Keratinocyte (primary cell): Measurements from ENCODE around the gene KCNMA1.

Source experiments
- EZH2 ChIP-seq: IDR thresholded peaks from one replicate; pipeline ENCODE4 v1.6.1; 2012; ENCODE audit warnings: inconsistent platforms, mild to moderate bottlenecking, low read length, moderate library complexity
- TF ChIP-seq, protein P1 (sequence below), 3 experiments: IDR thresholded peaks in 1 of 3; conservative IDR thresholded peaks in 1 of 3; optimal IDR thresholded peaks in 1 of 3; 2 replicates in 2 of 3; 3 replicates in 1 of 3; pipeline versions ENCODE3 to v1.5.1; 2011; ENCODE audit warnings: low read length in 3 of 3, mild to moderate bottlenecking in 3 of 3, moderate library complexity in 2 of 3, control low read depth in 1 of 3, inconsistent platforms in 1 of 3; ENCODE audit not compliant: insufficient read depth in 2 of 3; ENCODE audit errors: extremely low read depth in 1 of 3

DNA sequence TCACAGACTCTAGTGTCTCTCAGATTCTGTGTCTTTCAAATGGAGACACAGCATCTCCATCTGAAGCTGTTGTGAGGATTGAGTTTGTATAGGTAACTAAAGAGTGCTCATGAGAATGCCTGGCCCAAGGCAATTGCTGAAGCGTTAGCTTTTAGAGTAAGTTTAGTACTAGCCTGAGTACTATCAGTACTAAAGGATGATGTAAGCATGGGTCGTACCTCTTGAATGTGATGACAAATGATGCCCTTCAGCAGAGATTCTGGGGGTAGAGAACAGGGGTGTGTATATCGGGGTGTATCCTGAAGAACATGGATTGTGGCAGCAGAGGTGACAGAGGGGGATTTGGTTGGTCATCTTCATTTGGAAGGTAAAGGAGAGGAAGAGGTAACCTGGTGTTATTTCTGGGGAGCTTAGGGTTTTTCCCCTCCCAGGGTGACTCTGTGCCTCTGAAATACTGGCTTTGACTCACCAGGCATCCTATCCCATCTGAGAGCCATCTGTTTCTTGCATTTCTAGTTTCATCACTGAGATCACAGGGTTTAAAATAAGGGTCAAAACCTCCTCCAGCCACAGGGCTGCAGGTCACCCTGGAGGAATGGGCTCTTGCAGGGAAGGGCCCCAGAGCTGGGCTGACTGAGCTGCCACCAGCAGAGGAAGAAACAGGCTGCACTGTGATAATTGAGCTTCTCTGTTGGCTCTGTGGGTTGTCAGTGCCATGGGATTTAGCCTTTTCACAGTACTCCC is 756.0 kb downstream of the KCNMA1 start:
- TF ChIP-seq, protein P1, sequence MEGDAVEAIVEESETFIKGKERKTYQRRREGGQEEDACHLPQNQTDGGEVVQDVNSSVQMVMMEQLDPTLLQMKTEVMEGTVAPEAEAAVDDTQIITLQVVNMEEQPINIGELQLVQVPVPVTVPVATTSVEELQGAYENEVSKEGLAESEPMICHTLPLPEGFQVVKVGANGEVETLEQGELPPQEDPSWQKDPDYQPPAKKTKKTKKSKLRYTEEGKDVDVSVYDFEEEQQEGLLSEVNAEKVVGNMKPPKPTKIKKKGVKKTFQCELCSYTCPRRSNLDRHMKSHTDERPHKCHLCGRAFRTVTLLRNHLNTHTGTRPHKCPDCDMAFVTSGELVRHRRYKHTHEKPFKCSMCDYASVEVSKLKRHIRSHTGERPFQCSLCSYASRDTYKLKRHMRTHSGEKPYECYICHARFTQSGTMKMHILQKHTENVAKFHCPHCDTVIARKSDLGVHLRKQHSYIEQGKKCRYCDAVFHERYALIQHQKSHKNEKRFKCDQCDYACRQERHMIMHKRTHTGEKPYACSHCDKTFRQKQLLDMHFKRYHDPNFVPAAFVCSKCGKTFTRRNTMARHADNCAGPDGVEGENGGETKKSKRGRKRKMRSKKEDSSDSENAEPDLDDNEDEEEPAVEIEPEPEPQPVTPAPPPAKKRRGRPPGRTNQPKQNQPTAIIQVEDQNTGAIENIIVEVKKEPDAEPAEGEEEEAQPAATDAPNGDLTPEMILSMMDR (optimal IDR thresholded peaks at IDR 0.05 in 1 of 3, IDR thresholded peaks at IDR 0.05 in 1 of 3, conservative IDR thresholded peaks at IDR 0.05 in 1 of 3; ENCODE audit: extremely low read depth in 1 of 3, insufficient read depth in 2 of 3, low read length in 3 of 3), result no peak
- TF ChIP-seq EZH2, result no peak
